Astrocyte (in vitro differentiated cells and primary cell): Measurements from ENCODE around the gene ETV6.

Experiments
- EZH2 ChIP-seq: IDR thresholded peaks from 2 replicates; pipeline ENCODE4 v1.6.1; 2012; ENCODE audit warnings: mild to moderate bottlenecking, low read length, inconsistent platforms; ENCODE audit not compliant: insufficient read depth
- TF ChIP-seq, protein P1 (sequence below): IDR thresholded peaks from 2 replicates; pipeline ENCODE4 v1.5.1; 2011; ENCODE audit warnings: low read depth, mild to moderate bottlenecking, inconsistent platforms, low read length, moderate library complexity; ENCODE audit not compliant: insufficient read depth

DNA sequence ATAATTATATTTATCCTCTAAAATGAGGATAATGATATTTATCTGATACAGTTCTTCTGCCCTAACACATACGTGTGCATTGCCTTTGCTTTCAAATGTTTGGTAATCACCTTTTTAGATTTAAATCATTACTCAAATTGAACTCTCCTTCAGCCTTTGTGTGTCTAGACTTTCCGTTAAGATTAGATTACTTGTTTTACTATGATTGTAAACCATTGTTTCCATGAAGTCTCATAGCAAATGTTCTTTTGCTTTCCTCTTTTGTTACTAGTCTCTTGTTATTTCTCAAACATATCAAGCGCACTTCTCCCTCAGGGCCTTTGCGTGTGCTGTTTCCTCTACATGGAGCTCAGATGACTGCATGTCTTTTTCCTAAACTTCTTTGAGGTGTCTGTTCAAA lies 63.7 kb downstream of the ETV6 start:
- TF ChIP-seq, protein P1, sequence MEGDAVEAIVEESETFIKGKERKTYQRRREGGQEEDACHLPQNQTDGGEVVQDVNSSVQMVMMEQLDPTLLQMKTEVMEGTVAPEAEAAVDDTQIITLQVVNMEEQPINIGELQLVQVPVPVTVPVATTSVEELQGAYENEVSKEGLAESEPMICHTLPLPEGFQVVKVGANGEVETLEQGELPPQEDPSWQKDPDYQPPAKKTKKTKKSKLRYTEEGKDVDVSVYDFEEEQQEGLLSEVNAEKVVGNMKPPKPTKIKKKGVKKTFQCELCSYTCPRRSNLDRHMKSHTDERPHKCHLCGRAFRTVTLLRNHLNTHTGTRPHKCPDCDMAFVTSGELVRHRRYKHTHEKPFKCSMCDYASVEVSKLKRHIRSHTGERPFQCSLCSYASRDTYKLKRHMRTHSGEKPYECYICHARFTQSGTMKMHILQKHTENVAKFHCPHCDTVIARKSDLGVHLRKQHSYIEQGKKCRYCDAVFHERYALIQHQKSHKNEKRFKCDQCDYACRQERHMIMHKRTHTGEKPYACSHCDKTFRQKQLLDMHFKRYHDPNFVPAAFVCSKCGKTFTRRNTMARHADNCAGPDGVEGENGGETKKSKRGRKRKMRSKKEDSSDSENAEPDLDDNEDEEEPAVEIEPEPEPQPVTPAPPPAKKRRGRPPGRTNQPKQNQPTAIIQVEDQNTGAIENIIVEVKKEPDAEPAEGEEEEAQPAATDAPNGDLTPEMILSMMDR: no peak
- no peak for TF ChIP-seq EZH2
